H1 (cell line): ENCODE results near the gene MUSTN1. TPM values are rescaled to one million over a fixed set of nuclear protein-coding genes. Genes with fewer than 3 reads are reported as not detected.

Experiments
- CTCF ChIA-PET: fragments of 300-600 bp; sonication (Branson Sonifier 250); formaldehyde crosslinking; loops from one replicate; lab custom pipeline; 2021; ENCODE audit not compliant: partially characterized antibody; lab: Charles Lee
- POLR2A ChIA-PET: fragments of 300-600 bp; sonication (Branson Sonifier 250); formaldehyde crosslinking; loops from one replicate; lab custom pipeline; 2021; ENCODE audit warnings: inconsistent platforms; ENCODE audit not compliant: partially characterized antibody; lab: Charles Lee
- DNase-seq, 2 experiments: peaks; one replicate each; pipeline versions ENCODE4 v3.0.0 to v3.0.0-alpha.2; 2010 to 2022; ENCODE audit warnings: low spot score in 2 of 2, low read depth in 1 of 2, mixed read lengths in 1 of 2
- FAIRE-seq: peaks from 2 replicates; lab custom pipeline; 2011; peaks lifted over from hg19 to GRCh38; lab: Jason Lieb, UNC
- H2AFZ ChIP-seq: 2 replicates; pipeline ENCODE4 v1.8.1; 2012; ENCODE audit warnings: low read length, inconsistent platforms
- H2AK5ac ChIP-seq: 2 replicates; pipeline ENCODE4 v1.6.1; 2013; ENCODE audit warnings: low read depth, low read length
- H2BK120ac ChIP-seq: replicated peaks from 2 replicates; pipeline ENCODE3; 2013; ENCODE audit warnings: low read depth, low read length, inconsistent platforms
- H2BK12ac ChIP-seq: 2 replicates; pipeline ENCODE4 v1.6.1; 2013; ENCODE audit warnings: low read depth, low read length
- H2BK15ac ChIP-seq: 2 replicates; pipeline ENCODE4 v1.6.1; 2013; ENCODE audit warnings: low read length
- H2BK20ac ChIP-seq: 2 replicates; pipeline ENCODE4 v1.6.1; 2013; ENCODE audit warnings: low read length
- H2BK5ac ChIP-seq: 2 replicates; pipeline ENCODE4 v1.6.1; 2013; ENCODE audit warnings: low read depth, low read length
- H3K14ac ChIP-seq: 2 replicates; pipeline ENCODE4 v1.6.1; 2013; ENCODE audit warnings: inconsistent platforms; ENCODE audit not compliant: insufficient read length
- H3K18ac ChIP-seq: 2 replicates; pipeline ENCODE4 v1.6.1; 2013; ENCODE audit warnings: low read length; ENCODE audit errors: extremely low read depth
- H3K23ac ChIP-seq: 2 replicates; pipeline ENCODE4 v1.6.1; 2013; ENCODE audit warnings: inconsistent platforms; ENCODE audit not compliant: insufficient read length
- H3K23me2 ChIP-seq: 2 replicates; pipeline ENCODE4 v1.6.1; 2013; ENCODE audit warnings: low read depth, low read length
- H3K27ac ChIP-seq: 2 replicates; pipeline ENCODE4 v1.6.1; 2011; ENCODE audit warnings: low read depth, low read length, inconsistent platforms
- H3K27me3 ChIP-seq, 4 experiments: replicated peaks in 1 of 4; 1 replicate in 1 of 4; 2 replicates in 3 of 4; pipeline versions ENCODE4 v1.6.1 to v1.8.1; 2011 to 2013; ENCODE audit warnings: low read length in 3 of 4, mild to moderate bottlenecking in 3 of 4, inconsistent platforms in 2 of 4, mixed read lengths in 2 of 4, moderate library complexity in 1 of 4; ENCODE audit not compliant: control insufficient read depth in 3 of 4, insufficient read depth in 3 of 4; ENCODE audit errors: extremely low read depth in 1 of 4
- H3K36me3 ChIP-seq, 4 experiments: 2 replicates each; pipeline versions ENCODE4 v1.6.1 to v1.8.1; 2011 to 2013; ENCODE audit warnings: mild to moderate bottlenecking in 4 of 4, low read length in 3 of 4, moderate library complexity in 2 of 4, control low read depth in 1 of 4, inconsistent platforms in 1 of 4; ENCODE audit not compliant: insufficient read depth in 4 of 4, control insufficient read depth in 2 of 4
- H3K4ac ChIP-seq: replicated peaks from 2 replicates; pipeline ENCODE3; 2013; ENCODE audit warnings: low read length, low read depth, mixed read lengths, inconsistent platforms; ENCODE audit not compliant: insufficient read length
- H3K4me1 ChIP-seq, 4 experiments: replicated peaks in 1 of 4; 1 replicate in 1 of 4; 2 replicates in 3 of 4; pipeline versions ENCODE4 v1.6.1 to v1.8.1; 2011 to 2013; ENCODE audit warnings: low read length in 3 of 4, inconsistent platforms in 2 of 4, mixed read lengths in 1 of 4; ENCODE audit not compliant: insufficient read depth in 4 of 4, control insufficient read depth in 3 of 4
- H3K4me2 ChIP-seq, 2 experiments: 2 replicates each; pipeline versions ENCODE4 v1.6.1 to v1.8.1; 2011 to 2013; ENCODE audit warnings: low read depth in 2 of 2, low read length in 2 of 2, control low read depth in 1 of 2, inconsistent platforms in 1 of 2, mild to moderate bottlenecking in 1 of 2; ENCODE audit not compliant: insufficient read depth in 1 of 2
- H3K4me3 ChIP-seq, 4 experiments: fragments of 200-600, 300-600 bp in 1 of 4; sonication (generic), shearing (Covaris generic), sonication (Bioruptor Twin) in 1 of 4; 2 replicates each; pipeline versions ENCODE4 v1.5.1 to v1.8.1; 2011 to 2016; ENCODE audit warnings: low read length in 4 of 4, low read depth in 3 of 4, control low read depth in 2 of 4, inconsistent platforms in 2 of 4, mild to moderate bottlenecking in 2 of 4, mixed read lengths in 1 of 4, moderate library complexity in 1 of 4; ENCODE audit not compliant: insufficient read depth in 2 of 4; ENCODE audit errors: extremely low read depth in 1 of 4
- H3K56ac ChIP-seq: replicated peaks from 2 replicates; pipeline ENCODE3; 2013; ENCODE audit warnings: low read depth, mild to moderate bottlenecking, mixed read lengths, low read length, inconsistent platforms; ENCODE audit not compliant: insufficient read length
- H3K79me1 ChIP-seq: 2 replicates; pipeline ENCODE4 v1.6.1; 2013; ENCODE audit warnings: low read depth, low read length, control low read depth
- H3K79me2 ChIP-seq, 2 experiments: 2 replicates each; pipeline versions ENCODE4 v1.6.1 to v1.8.1; 2012 to 2013; ENCODE audit warnings: low read length in 2 of 2, mild to moderate bottlenecking in 2 of 2, inconsistent platforms in 1 of 2; ENCODE audit not compliant: insufficient read depth in 2 of 2, control insufficient read depth in 1 of 2
- H3K9ac ChIP-seq, 4 experiments: replicated peaks in 1 of 4; 1 replicate in 1 of 4; 2 replicates in 3 of 4; pipeline versions ENCODE4 v1.6.1 to v1.8.1; 2011 to 2013; ENCODE audit warnings: low read depth in 3 of 4, low read length in 3 of 4, control low read depth in 2 of 4, mild to moderate bottlenecking in 2 of 4, moderate library complexity in 2 of 4, inconsistent platforms in 1 of 4; ENCODE audit errors: extremely low read depth in 1 of 4
- H3K9me3 ChIP-seq, 2 experiments: 2 replicates each; pipeline versions ENCODE4 v1.6.1 to v1.8.1; 2012 to 2013; ENCODE audit warnings: mild to moderate bottlenecking in 2 of 2, moderate library complexity in 2 of 2, control low read depth in 1 of 2, inconsistent platforms in 1 of 2, low read depth in 1 of 2, low read length in 1 of 2, mixed read lengths in 1 of 2; ENCODE audit not compliant: insufficient read depth in 2 of 2
- H4K20me1 ChIP-seq, 2 experiments: replicated peaks in 1 of 2; 2 replicates each; pipeline versions ENCODE3 to v1.8.1; 2011 to 2013; ENCODE audit warnings: inconsistent platforms in 2 of 2, low read length in 2 of 2, mild to moderate bottlenecking in 1 of 2; ENCODE audit not compliant: insufficient read depth in 2 of 2, control insufficient read depth in 1 of 2
- H4K5ac ChIP-seq: 2 replicates; pipeline ENCODE4 v1.6.1; 2013; ENCODE audit warnings: low read length, low read depth, mixed read lengths, inconsistent platforms; ENCODE audit not compliant: insufficient read length
- H4K8ac ChIP-seq: 2 replicates; pipeline ENCODE4 v1.8.0; 2013; ENCODE audit warnings: mild to moderate bottlenecking, moderate library complexity, low read length, inconsistent platforms; ENCODE audit not compliant: insufficient read depth; ENCODE audit errors: extremely low read depth
- H4K91ac ChIP-seq: replicated peaks from 2 replicates; pipeline ENCODE3; 2013; ENCODE audit warnings: low read length, mixed read lengths, inconsistent platforms; ENCODE audit not compliant: insufficient read length
- BCL11A ChIP-seq, 2 experiments: IDR thresholded peaks; one replicate each; pipeline ENCODE4 v1.6.1; 2011; ENCODE audit warnings: low read depth in 2 of 2, low read length in 2 of 2, mild to moderate bottlenecking in 2 of 2
- CBX5 ChIP-seq: fragments of 300-800, 300-1000 bp; sonication (generic); IDR thresholded peaks from 2 replicates; pipeline ENCODE4 v1.7.1; 2016; ENCODE audit warnings: antibody characterized with exemption, low read length, low read depth
- CHD1 ChIP-seq: IDR thresholded peaks from 2 replicates; pipeline ENCODE4 v1.6.1; 2012; ENCODE audit warnings: low read depth, low read length, improper control_type of control experiment
- EZH2 ChIP-seq: fragments of 200-600 bp; sonication (generic); IDR thresholded peaks from 2 replicates; pipeline ENCODE4 v1.7.1; 2012; ENCODE audit warnings: low read depth, mild to moderate bottlenecking, moderate library complexity, low read length, inconsistent platforms; ENCODE audit not compliant: severe bottlenecking
- GTF2F1 ChIP-seq: IDR thresholded peaks from 2 replicates; pipeline ENCODE4 v1.6.1; 2012; ENCODE audit warnings: low read depth, low read length, improper control_type of control experiment, borderline replicate concordance
- SIN3A ChIP-seq, 2 experiments: IDR thresholded peaks in 1 of 2; conservative IDR thresholded peaks in 1 of 2; 2 replicates each; pipeline ENCODE4 v1.6.1; 2011 to 2012; ENCODE audit warnings: low read length in 2 of 2, improper control_type of control experiment in 1 of 2, low read depth in 1 of 2, mild to moderate bottlenecking in 1 of 2
- SP2 ChIP-seq: IDR thresholded peaks from 2 replicates; pipeline ENCODE4 v1.6.1; 2012; ENCODE audit warnings: mild to moderate bottlenecking, low read length, inconsistent platforms
- SUZ12 ChIP-seq: fragments of 200-600 bp; sonication (generic); IDR thresholded peaks from 2 replicates; pipeline ENCODE4 v1.6.1; 2012; ENCODE audit warnings: mild to moderate bottlenecking, inconsistent platforms, low read length, moderate library complexity, mixed read lengths
- WGBS, 2 experiments: shearing (Covaris generic) in 1 of 2; methylation state at CpG; one replicate each; pipeline versions ENCODE4 v1.1.6 to v1.1.7; 2013 to 2015; ENCODE audit warnings: low lambda C conversion rate in 2 of 2, mixed read lengths in 2 of 2, inconsistent platforms in 1 of 2, low coverage in 1 of 2, missing lambda C conversion rate in 1 of 2; ENCODE audit not compliant: insufficient replicate concordance in 2 of 2, insufficient coverage in 1 of 2, insufficient read length in 1 of 2; ENCODE audit errors: extremely low coverage in 1 of 2, missing lambda C conversion rate in 1 of 2; 5-methylcytosine and 5-hydroxymethylcytosine counted together
- polyA plus RNA-seq, 7 experiments: library from polyadenylated mRNA; depleted of rRNA in 3 of 7; stranded (reverse) in 5 of 7; unstranded in 2 of 7; fragments of >200 nt in 5 of 7; fragments of 200-250 nt in 2 of 7; gene quantifications; 1 replicate in 5 of 7; 2 replicates in 1 of 7; 4 replicates in 1 of 7; pipeline versions ENCODE4 v1.2.1 to v1.2.3, GENCODE V29; 2011 to 2013; ENCODE audit warnings: missing spikeins in 2 of 7, mixed read lengths in 2 of 7
- total RNA-seq: library from RNA; stranded (reverse); fragmentation: NEBNext Ultra II Directional; extraction: Animal tissue kit (Norgen Biotek cat#: 25700); gene quantifications from 2 replicates; pipeline ENCODE4 v1.2.1, GENCODE V29; 2021
- TF ChIP-seq, protein P1 (sequence below): IDR thresholded peaks from 2 replicates; pipeline ENCODE4 v1.6.1; 2012; ENCODE audit warnings: inconsistent platforms
- TF ChIP-seq, protein P2 (sequence below): IDR thresholded peaks from 2 replicates; pipeline ENCODE4 v1.6.1; 2012; ENCODE audit warnings: inconsistent platforms
- TF ChIP-seq, protein P3 (sequence below): IDR thresholded peaks from 2 replicates; pipeline ENCODE4 v1.6.1; 2011; ENCODE audit warnings: low read length, improper control_type of control experiment

MUSTN1 gene
- total and polyA plus RNA-seq, 2 of the 8 experiments (the other 6 are each of a cell fraction or from before 2014, with no cell fraction given): 1.1 to 2.4 TPM

DNA sequence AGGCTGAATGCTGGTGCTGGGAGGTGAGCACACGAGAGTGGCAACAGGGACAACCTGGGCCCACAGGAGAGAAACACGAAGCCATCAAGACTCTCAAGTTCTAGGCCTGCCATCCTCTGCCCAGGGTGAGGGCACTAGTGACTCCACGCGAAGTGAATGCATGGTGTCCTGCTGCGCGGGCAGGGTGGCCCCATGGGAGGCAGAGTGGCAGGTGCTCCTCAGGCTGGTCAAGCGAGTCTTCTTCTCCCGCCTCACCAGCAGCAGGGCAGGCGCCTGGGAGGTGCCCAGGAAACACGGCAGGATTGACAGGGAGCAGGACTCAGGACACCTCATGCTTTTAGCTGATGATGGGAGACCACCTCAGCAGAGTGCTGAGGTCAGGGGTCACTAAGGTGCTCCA, 35.7 kb upstream of the MUSTN1 start:
- H3K56ac ChIP-seq: no peak overlapping the region
- no peak overlapping the region for H4K8ac ChIP-seq
- H3K9ac ChIP-seq: no peak overlapping the region
- no peak for FAIRE-seq
- H3K4me2 ChIP-seq: no peak overlapping the region
- H3K27ac ChIP-seq: no peak overlapping the region
- H3K79me1 ChIP-seq: peaks cover 3% of the 10 kb centered on the region
- H3K4ac ChIP-seq: no peak overlapping the region
- H4K5ac ChIP-seq: no peak overlapping the region
- no peak overlapping the region for H3K14ac ChIP-seq
- H2BK5ac ChIP-seq: no peak overlapping the region
- no peaks in the 10 kb centered on the region; the same call in 1 of the 2 replicates for H3K23me2 ChIP-seq
- no peaks in the 10 kb centered on the region for H3K36me3 ChIP-seq
- H3K79me2 ChIP-seq: peaks cover 0 to 3% of the 10 kb centered on the region in 2 experiments; a peak in 1 of 4 replicates
- H4K20me1 ChIP-seq: peaks cover 0 to 2% of the 10 kb centered on the region in 2 experiments
- no peaks in the 10 kb centered on the region; a peak in 3 of 4 replicates for H3K9me3 ChIP-seq
- no peak overlapping the region for H2BK12ac ChIP-seq
- no peak overlapping the region for H3K23ac ChIP-seq
- 94% methylated on average over 10 of the region's 10 CpGs; no CpG with 5 or more reads in 1 of the 2 experiments for WGBS, 2 experiments
- DNase-seq: no peak
- H3K4me3 ChIP-seq: no peak overlapping the region
- CTCF ChIA-PET: interaction anchor here (1.0 to 1.3 kb wide), 5 partner anchors 12 to 200 kb away, joined by 3 to 4 read pairs (median 3); partner anchors contain the start of gene STIMATE
- no peak overlapping the region for H2AFZ ChIP-seq
- no peak overlapping the region for H2BK15ac ChIP-seq
- no peak overlapping the region for H2AK5ac ChIP-seq
- H2BK120ac ChIP-seq: no peak overlapping the region
- POLR2A ChIA-PET: interaction anchor here (0.7 kb wide), 1 partner anchor 14 kb away, joined by 3 read pairs; no protein-coding TSS in a partner anchor
- no peak overlapping the region for H2BK20ac ChIP-seq
- H3K27me3 ChIP-seq: no peaks in the 10 kb centered on the region
- no peak overlapping the region for H3K18ac ChIP-seq
- H3K4me1 ChIP-seq: peaks cover 0 to 4% (median 1%) of the 10 kb centered on the region in 4 experiments; a peak in 3 of 7 replicates
- no peak overlapping the region for H4K91ac ChIP-seq
- TF ChIP-seq CHD1: no peak
- TF ChIP-seq SP2: no peak
- TF ChIP-seq EZH2: no peak
- no peak for TF ChIP-seq CBX5
- TF ChIP-seq BCL11A (IDR thresholded peaks at IDR 0.05; ENCODE audit: low read depth in 2 of 2, low read length in 2 of 2): no peak
- TF ChIP-seq, protein P1, sequence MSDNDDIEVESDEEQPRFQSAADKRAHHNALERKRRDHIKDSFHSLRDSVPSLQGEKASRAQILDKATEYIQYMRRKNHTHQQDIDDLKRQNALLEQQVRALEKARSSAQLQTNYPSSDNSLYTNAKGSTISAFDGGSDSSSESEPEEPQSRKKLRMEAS: no peak
- TF ChIP-seq SIN3A (conservative IDR thresholded peaks at IDR 0.05 in 1 of 2, IDR thresholded peaks at IDR 0.05 in 1 of 2; ENCODE audit: low read depth in 1 of 2, low read length in 2 of 2): no peak
- no peak for TF ChIP-seq GTF2F1
- TF ChIP-seq, protein P2, sequence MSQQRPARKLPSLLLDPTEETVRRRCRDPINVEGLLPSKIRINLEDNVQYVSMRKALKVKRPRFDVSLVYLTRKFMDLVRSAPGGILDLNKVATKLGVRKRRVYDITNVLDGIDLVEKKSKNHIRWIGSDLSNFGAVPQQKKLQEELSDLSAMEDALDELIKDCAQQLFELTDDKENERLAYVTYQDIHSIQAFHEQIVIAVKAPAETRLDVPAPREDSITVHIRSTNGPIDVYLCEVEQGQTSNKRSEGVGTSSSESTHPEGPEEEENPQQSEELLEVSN: no peak
- TF ChIP-seq, protein P3, sequence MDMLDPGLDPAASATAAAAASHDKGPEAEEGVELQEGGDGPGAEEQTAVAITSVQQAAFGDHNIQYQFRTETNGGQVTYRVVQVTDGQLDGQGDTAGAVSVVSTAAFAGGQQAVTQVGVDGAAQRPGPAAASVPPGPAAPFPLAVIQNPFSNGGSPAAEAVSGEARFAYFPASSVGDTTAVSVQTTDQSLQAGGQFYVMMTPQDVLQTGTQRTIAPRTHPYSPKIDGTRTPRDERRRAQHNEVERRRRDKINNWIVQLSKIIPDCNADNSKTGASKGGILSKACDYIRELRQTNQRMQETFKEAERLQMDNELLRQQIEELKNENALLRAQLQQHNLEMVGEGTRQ: no peak
- no peak for TF ChIP-seq SUZ12
